CD4-positive, alpha-beta T cell (primary cell): ENCODE measurements around the gene NEGR1. TPM values are rescaled to one million over a fixed set of nuclear protein-coding genes. Genes with fewer than 3 reads are reported as not detected.

Experiments used
- ATAC-seq: fragments of 200-7000 bp; cut with Tn5 transposase; one replicate; pipeline ENCODE4 v1.10.0; 2022; ENCODE audit warnings: mild to moderate bottlenecking; ENCODE audit not compliant: poor library complexity
- CTCF ChIA-PET: fragments of 350-600 bp; sonication (Branson Sonifier 250); formaldehyde crosslinking; loops from one replicate; lab custom pipeline; 2021; ENCODE audit warnings: antibody characterized with exemption, inconsistent platforms; lab: Charles Lee
- POLR2A ChIA-PET: fragments of 350-600 bp; sonication (Branson Sonifier 250); formaldehyde crosslinking; loops from one replicate; lab custom pipeline; 2021; ENCODE audit warnings: antibody characterized with exemption, inconsistent platforms; lab: Charles Lee
- DNase-seq, 14 experiments: peaks; one replicate each; pipeline ENCODE4 v3.0.0-alpha.2; 2013 to 2020; ENCODE audit warnings: mixed read lengths in 2 of 14
- H3K27ac ChIP-seq, 2 donors: one replicate each; pipeline versions ENCODE4 v1.5.1 to v1.7.0; 2013; ENCODE audit warnings: low read length in 2 of 2, low read depth in 1 of 2, mild to moderate bottlenecking in 1 of 2
- H3K27me3 ChIP-seq, 2 experiments: 1 replicate in 1 of 2; 2 replicates in 1 of 2; pipeline versions ENCODE4 v1.6.1 to v1.7.0; 2013; ENCODE audit warnings: low read length in 2 of 2, control low read depth in 1 of 2, mild to moderate bottlenecking in 1 of 2, moderate library complexity in 1 of 2; ENCODE audit not compliant: insufficient read depth in 2 of 2, control insufficient read depth in 1 of 2
- H3K36me3 ChIP-seq: one replicate; pipeline ENCODE4 v1.6.1; 2013; ENCODE audit warnings: low read length, control low read depth; ENCODE audit not compliant: insufficient read depth
- H3K4me1 ChIP-seq: one replicate; pipeline ENCODE4 v1.6.1; 2013; ENCODE audit warnings: low read length, control low read depth; ENCODE audit not compliant: insufficient read depth
- H3K4me3 ChIP-seq: one replicate; pipeline ENCODE4 v1.5.1; 2013; ENCODE audit warnings: mild to moderate bottlenecking, low read length, moderate library complexity
- H3K9me3 ChIP-seq, 2 experiments: 1 replicate in 1 of 2; 2 replicates in 1 of 2; pipeline versions ENCODE4 v1.6.1 to v1.7.0; 2013; ENCODE audit warnings: low read length in 2 of 2, mild to moderate bottlenecking in 2 of 2, control low read depth in 1 of 2, moderate library complexity in 1 of 2; ENCODE audit not compliant: control insufficient read depth in 1 of 2, insufficient read depth in 1 of 2
- H3K27ac Mint-ChIP-seq: one replicate; pipeline ENCODE4 v1.8.0; 2020; ENCODE audit warnings: mixed read lengths
- H3K27me3 Mint-ChIP-seq: one replicate; pipeline ENCODE4 v1.8.0; 2021; ENCODE audit warnings: mixed read lengths
- H3K36me3 Mint-ChIP-seq: one replicate; pipeline ENCODE4 v1.8.0; 2021; ENCODE audit warnings: low read depth, mixed read lengths
- H3K4me1 Mint-ChIP-seq: one replicate; pipeline ENCODE4 v1.8.0; 2021; ENCODE audit warnings: low read depth, mixed read lengths
- H3K4me3 Mint-ChIP-seq: one replicate; pipeline ENCODE4 v1.8.0; 2020; ENCODE audit warnings: mild to moderate bottlenecking, mixed read lengths
- H3K9me3 Mint-ChIP-seq: one replicate; pipeline ENCODE4 v1.8.0; 2020; ENCODE audit warnings: mixed read lengths
- CTCF ChIP-seq: fragments of 200-600 bp; IDR thresholded peaks from one replicate; pipeline ENCODE4 v1.8.0; 2022; ENCODE audit warnings: antibody characterized with exemption, mild to moderate bottlenecking
- intact Hi-C, 2 experiments: fragments of 100-400 bp; cut with DNase I in 1 of 2; cut with micrococcal nuclease in 1 of 2; formaldehyde crosslinking; loops; one replicate each; pipeline versions ENCODE4 v1.15.1 to v1.9.0; 2023 to 2025; cut with DNase I, micrococcal nuclease
- total RNA-seq, 174 experiments: library from RNA in 2 of 174; stranded (reverse) in 2 of 174; gene quantifications; one replicate each; pipeline ENCODE4 v1.2.3 and lab custom pipeline; 2021 to 2026

Gene NEGR1
- total RNA-seq, 2 experiments from 2014 or later, result 0.03 TPM

DNA sequence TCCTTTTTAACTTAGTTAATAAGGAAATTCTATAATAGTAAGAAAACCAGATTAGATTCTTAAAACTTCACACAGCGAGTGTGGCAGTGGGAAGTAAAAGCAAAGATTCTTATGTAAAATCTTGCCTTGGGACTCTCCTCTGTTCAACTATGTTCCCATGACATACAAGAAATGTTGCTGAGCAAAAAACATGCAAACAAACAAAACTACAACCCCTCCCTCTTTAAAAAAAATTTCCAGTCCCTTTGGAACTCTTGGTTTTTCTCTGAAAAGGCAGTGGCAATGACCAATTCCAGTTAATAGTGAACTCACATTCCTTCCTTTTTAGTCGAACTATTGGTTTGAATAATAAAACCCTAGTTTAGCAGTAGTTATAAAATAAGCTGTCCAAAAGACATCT lies 748.4 kb downstream of the NEGR1 start:
- H3K4me1 Mint-ChIP-seq, result no peaks in the 10 kb centered on the region
- H3K27me3 Mint-ChIP-seq, result no peaks in the 10 kb centered on the region
- no peak overlapping the region for H3K27ac ChIP-seq
- ChIA-PET CTCF (no interaction called here), POLR2A (no interaction called here)
- no peak for TF ChIP-seq CTCF
- H3K27me3 ChIP-seq, result no peaks in the 10 kb centered on the region
- H3K36me3 ChIP-seq, result no peaks in the 10 kb centered on the region
- no peak for ATAC-seq
- H3K9me3 Mint-ChIP-seq, result no peaks in the 10 kb centered on the region
- no peaks in the 10 kb centered on the region for H3K9me3 ChIP-seq
- H3K4me3 Mint-ChIP-seq, result no peak overlapping the region
- H3K4me1 ChIP-seq, result no peaks in the 10 kb centered on the region
- DNase-seq, result no peak
- intact Hi-C loops, result no loop called here
- no peak overlapping the region for H3K4me3 ChIP-seq
- no peak overlapping the region for H3K27ac Mint-ChIP-seq
- no peaks in the 10 kb centered on the region for H3K36me3 Mint-ChIP-seq

- no peaks in the 10 kb centered on the region for H3K9me3 Mint-ChIP-seq
- no peak overlapping the region for H3K27ac ChIP-seq
- no peak overlapping the region for H3K27ac Mint-ChIP-seq
- no peak for DNase-seq
- H3K27me3 ChIP-seq, result no peaks in the 10 kb centered on the region
- POLR2A ChIA-PET, result no interaction called here
- no peaks in the 10 kb centered on the region for H3K4me1 ChIP-seq
- no peak for ATAC-seq
- no peaks in the 10 kb centered on the region for H3K36me3 ChIP-seq
- H3K36me3 Mint-ChIP-seq, result no peaks in the 10 kb centered on the region
- H3K4me3 Mint-ChIP-seq, result no peak overlapping the region
- H3K9me3 ChIP-seq, result no peaks in the 10 kb centered on the region
- intact Hi-C loops, result no loop called here
- CTCF ChIA-PET, result no interaction called here
- H3K4me3 ChIP-seq, result no peak overlapping the region
- no peak for TF ChIP-seq CTCF
- no peaks in the 10 kb centered on the region for H3K4me1 Mint-ChIP-seq
- H3K27me3 Mint-ChIP-seq, result no peaks in the 10 kb centered on the region
Measured at GRCh38 chr1:71532343-71532742, 750.0 kb downstream of the NEGR1 start.

- ATAC-seq (no peak), DNase-seq (no peak)
- no peak overlapping the region for H3K27ac Mint-ChIP-seq
- Histone ChIP-seq H3K27ac (no peak overlapping the region), H3K4me1 (no peaks in the 10 kb centered on the region), H3K27me3 (no peaks in the 10 kb centered on the region), H3K9me3 (no peaks in the 10 kb centered on the region), H3K4me3 (no peak overlapping the region), H3K36me3 (no peaks in the 10 kb centered on the region)
- H3K4me3 Mint-ChIP-seq, result no peak overlapping the region
- CTCF ChIA-PET, result no interaction called here
- intact Hi-C loops, result no loop called here
- TF ChIP-seq CTCF, result no peak
- H3K36me3 Mint-ChIP-seq, result no peaks in the 10 kb centered on the region
- no peaks in the 10 kb centered on the region for H3K27me3 Mint-ChIP-seq
- H3K9me3 Mint-ChIP-seq, result no peaks in the 10 kb centered on the region
- H3K4me1 Mint-ChIP-seq, result no peaks in the 10 kb centered on the region
- POLR2A ChIA-PET, result no interaction called here
Measured at GRCh38 chr1:71526824-71527223, 755.5 kb downstream of the NEGR1 start.
